A549 (cell line): ENCODE results near the gene MAD1L1. TPM values are rescaled to one million over a fixed set of nuclear protein-coding genes. Genes with fewer than 3 reads are reported as not detected.

ENCODE experiments used
- ATAC-seq, 2 experiments: fragments of 200-7000 bp in 1 of 2; fragments of >200 bp in 1 of 2; cut with Nextera tagmentation in 1 of 2; cut with Tn5 transposase in 1 of 2; 3 replicates each; pipeline versions ENCODE4 v1.8.0 to v1.9.1; 2018 to 2020; ENCODE audit warnings: mild to moderate bottlenecking in 1 of 2, moderate library complexity in 1 of 2
- CTCF ChIA-PET: fragments of 300-600 bp; sonication (Branson Sonifier 250); formaldehyde crosslinking; extraction: SDS; loops from one replicate; lab custom pipeline; 2021; ENCODE audit warnings: antibody characterized with exemption, inconsistent platforms; lab: Yijun Ruan, JAX
- POLR2A ChIA-PET: fragments of 350-600 bp; formaldehyde crosslinking; extraction: SDS; loops from one replicate; lab custom pipeline; 2021; ENCODE audit warnings: antibody characterized with exemption, inconsistent platforms; lab: Yijun Ruan, JAX
- DNase-seq, 2 experiments: peaks; one replicate each; pipeline versions ENCODE4 v3.0.0 to v3.0.0-alpha.2; 2011 to 2016; ENCODE audit warnings: low read depth in 1 of 2, low spot score in 1 of 2
- FAIRE-seq: peaks from 2 replicates; lab custom pipeline; 2011; peaks lifted over from hg19 to GRCh38; lab: Jason Lieb, UNC
- H3K27ac ChIP-seq, 2 experiments: fragments of >200 bp; sonication (Bioruptor Twin); formaldehyde crosslinking; 3 replicates each; pipeline ENCODE4 v1.5.1; 2016 to 2017
- H3K4me1 ChIP-seq: fragments of >200 bp; sonication (Bioruptor Twin); formaldehyde crosslinking; 3 replicates; pipeline ENCODE4 v1.6.1; 2016
- H3K4me2 ChIP-seq: fragments of >200 bp; sonication (Bioruptor Twin); formaldehyde crosslinking; 3 replicates; pipeline ENCODE4 v1.6.1; 2016
- H3K4me3 ChIP-seq: fragments of >200 bp; sonication (Bioruptor Twin); formaldehyde crosslinking; 3 replicates; pipeline ENCODE4 v1.5.1; 2016
- H3K9me3 ChIP-seq: fragments of >200 bp; sonication (Bioruptor Twin); formaldehyde crosslinking; 3 replicates; pipeline ENCODE4 v1.6.1; 2016
- CBX2 ChIP-seq: fragments of 200-600 bp; sonication (generic); IDR thresholded peaks from 2 replicates; pipeline ENCODE4 v1.6.1; 2016; ENCODE audit warnings: low read depth, mild to moderate bottlenecking, borderline replicate concordance
- CEBPB ChIP-seq, 2 experiments: fragments of >200 bp in 1 of 2; sonication (Bioruptor Twin) in 1 of 2; formaldehyde crosslinking in 1 of 2; IDR thresholded peaks; 2 replicates each; pipeline ENCODE4 v1.6.1; 2012 to 2016
- ELK1 ChIP-seq: fragments of 150-350 bp; IDR thresholded peaks from 2 replicates; pipeline ENCODE4 v1.6.1; 2014; ENCODE audit warnings: low read depth, mild to moderate bottlenecking, low read length
- HEYL ChIP-seq: fragments of 250-450 bp; sonication (Bioruptor Pico); IDR thresholded peaks from 2 replicates; pipeline ENCODE4 v1.8.0; 2021; ENCODE audit warnings: mild to moderate bottlenecking, moderate library complexity
- HMGXB4 ChIP-seq: fragments of 250-450 bp; sonication (Bioruptor Pico); IDR thresholded peaks from 2 replicates; pipeline ENCODE4 v1.5.0; 2021; ENCODE audit warnings: mild to moderate bottlenecking, moderate library complexity, borderline replicate concordance
- HOXB13 ChIP-seq: fragments of 250-450 bp; sonication (Bioruptor Pico); IDR thresholded peaks from 2 replicates; pipeline ENCODE4 v1.5.0; 2020; ENCODE audit warnings: low read depth, mild to moderate bottlenecking, moderate library complexity
- JUNB ChIP-seq: fragments of >200 bp; sonication (Bioruptor Twin); formaldehyde crosslinking; IDR thresholded peaks from 2 replicates; pipeline ENCODE4 v1.6.1; 2016
- MYC ChIP-seq: IDR thresholded peaks from 2 replicates; pipeline ENCODE4 v1.6.1; 2012; ENCODE audit warnings: mild to moderate bottlenecking, inconsistent platforms, low read length, improper control_type of control experiment, borderline replicate concordance
- NPAS2 ChIP-seq: fragments of 250-450 bp; sonication (Bioruptor Pico); IDR thresholded peaks from 2 replicates; pipeline ENCODE4 v1.8.0; 2022; ENCODE audit warnings: mild to moderate bottlenecking, moderate library complexity, borderline replicate concordance
- NR3C1 ChIP-seq: fragments of >200 bp; sonication (Bioruptor Twin); formaldehyde crosslinking; IDR thresholded peaks from 3 replicates; pipeline ENCODE4 v1.6.1; 2017
- POLR2A ChIP-seq: IDR thresholded peaks from 2 replicates; pipeline ENCODE4 v1.6.1; 2012; ENCODE audit warnings: mild to moderate bottlenecking, low read length
- RCOR1 ChIP-seq: fragments of 150-350 bp; IDR thresholded peaks from 2 replicates; pipeline ENCODE4 v1.6.1; 2014; ENCODE audit warnings: antibody characterized with exemption, low read length, low read depth
- REST ChIP-seq: fragments of 200-600 bp; sonication (generic); IDR thresholded peaks from 2 replicates; pipeline ENCODE4 v1.6.1; 2016; ENCODE audit warnings: antibody characterized with exemption, mild to moderate bottlenecking, moderate library complexity
- SREBF2 ChIP-seq: fragments of 450-650 bp; IDR thresholded peaks from 2 replicates; pipeline ENCODE4 v1.6.1; 2014; ENCODE audit warnings: mild to moderate bottlenecking, moderate library complexity
- USF2 ChIP-seq: fragments of 450-650 bp; IDR thresholded peaks from 2 replicates; pipeline ENCODE4 v1.6.1; 2014; ENCODE audit warnings: antibody characterized with exemption
- ZC3H11A ChIP-seq: fragments of 450-650 bp; IDR thresholded peaks from 2 replicates; pipeline ENCODE4 v1.6.1; 2014; ENCODE audit warnings: antibody characterized with exemption, mild to moderate bottlenecking
- ZSCAN20 ChIP-seq: fragments of 250-450 bp; sonication (Bioruptor Pico); IDR thresholded peaks from 2 replicates; pipeline ENCODE4 v1.8.0; 2022; ENCODE audit warnings: mild to moderate bottlenecking, moderate library complexity
- WGBS: methylation state at CpG from one replicate; pipeline ENCODE4 v1.1.6; 2017; ENCODE audit errors: missing lambda C conversion rate; 5-methylcytosine and 5-hydroxymethylcytosine counted together
- polyA plus RNA-seq, 4 experiments: library from polyadenylated mRNA; depleted of rRNA in 3 of 4; stranded (reverse); fragments of >200 nt; fragmentation: RNase III in 1 of 4; extraction: RNeasy Plus Mini Kit Qiagen cat#74134 plus additional on column Dnase treatment in 1 of 4; gene quantifications; 2 replicates in 3 of 4; 3 replicates in 1 of 4; pipeline ENCODE4 v1.2.3, GENCODE V29; 2011 to 2017
- TF ChIP-seq, protein P1 (sequence below): IDR thresholded peaks from 2 replicates; pipeline ENCODE4 v1.6.1; 2012

The MAD1L1 gene
- polyA plus RNA-seq, 2 of the 4 experiments (the other 2 are of a cell fraction): 13.6 to 16.6 TPM

- Histone ChIP-seq H3K9me3 (no peaks in the 10 kb centered on the region), H3K4me3 (no peak overlapping the region), H3K4me1 (peaks cover 25% of the 10 kb centered on the region), H3K27ac (no peak overlapping the region), H3K4me2 (no peak overlapping the region)
- no peak for FAIRE-seq
- TF ChIP-seq HOXB13 (CRISPR knock-in tag) (no peak), POLR2A (no peak), HMGXB4 (CRISPR knock-in tag) (no peak), USF2 (no peak), NPAS2 (CRISPR knock-in tag) (no peak), CEBPB (IDR thresholded peaks at IDR 0.05) (no peak), JUNB (no peak), SREBF2 (no peak), RCOR1 (no peak), HEYL (CRISPR knock-in tag) (no peak), ELK1 (no peak), MYC (no peak), ZSCAN20 (CRISPR knock-in tag) (no peak), NR3C1 (no peak), CBX2 (no peak), REST (no peak), ZC3H11A (no peak)
- TF ChIP-seq, protein P1, sequence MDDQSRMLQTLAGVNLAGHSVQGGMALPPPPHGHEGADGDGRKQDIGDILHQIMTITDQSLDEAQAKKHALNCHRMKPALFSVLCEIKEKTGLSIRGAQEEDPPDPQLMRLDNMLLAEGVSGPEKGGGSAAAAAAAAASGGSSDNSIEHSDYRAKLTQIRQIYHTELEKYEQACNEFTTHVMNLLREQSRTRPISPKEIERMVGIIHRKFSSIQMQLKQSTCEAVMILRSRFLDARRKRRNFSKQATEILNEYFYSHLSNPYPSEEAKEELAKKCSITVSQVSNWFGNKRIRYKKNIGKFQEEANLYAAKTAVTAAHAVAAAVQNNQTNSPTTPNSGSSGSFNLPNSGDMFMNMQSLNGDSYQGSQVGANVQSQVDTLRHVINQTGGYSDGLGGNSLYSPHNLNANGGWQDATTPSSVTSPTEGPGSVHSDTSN: no peak
- ChIA-PET POLR2A (no interaction called here), CTCF (interaction anchor here (1.5 kb wide), 1 partner anchor 10 kb away, joined by 3 read pairs; no protein-coding TSS in a partner anchor)
- 92% methylated on average over 22 of the region's 22 CpGs for WGBS
- ATAC-seq: no peak
- DNase-seq: no peak
Observed at GRCh38 chr7:2163600-2164555, 68.9 kb downstream of the MAD1L1 start.
